ENCODE results near the gene DCST1.

The DCST1 gene

GRCh38 chr1:155010211-155010918 lies 23.3 kb upstream of the DCST1 start:
- H3K4me3 ChIP-seq (replicated peaks; ENCODE audit: low read depth, low read length): no peak overlapping the region
- DNase-seq (ENCODE audit: extremely low read depth, low read depth): no peak
- TF ChIP-seq CTCF (IDR thresholded peaks at IDR 0.05; ENCODE audit: low read depth, low read length, missing control alignments): no peak

DNA sequence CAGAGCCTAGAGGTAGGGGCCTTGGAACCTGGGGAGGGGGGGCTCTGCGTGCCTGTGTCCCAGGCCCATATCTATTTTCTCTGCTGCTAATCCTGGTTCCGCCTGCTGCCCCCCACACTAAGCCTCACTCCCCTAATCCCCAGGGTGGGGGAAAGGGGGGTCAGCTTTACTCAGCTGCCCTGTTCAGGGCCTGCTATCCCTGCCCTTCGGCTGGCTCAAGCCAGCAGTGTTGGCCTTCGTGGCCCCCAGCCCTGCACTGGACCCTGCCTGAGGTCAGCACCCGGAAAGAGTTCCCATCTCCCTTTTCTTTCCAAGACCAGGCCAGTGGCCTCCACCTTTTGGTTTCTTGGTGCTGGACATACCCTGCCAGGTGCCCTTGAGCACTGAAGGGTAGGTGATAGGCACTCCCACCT lies 22.6 kb upstream of the DCST1 start:
- no peak for TF ChIP-seq CTCF (IDR thresholded peaks at IDR 0.05; ENCODE audit: low read depth, low read length, missing control alignments)
- no peak overlapping the region for H3K4me3 ChIP-seq (replicated peaks; ENCODE audit: low read depth, low read length)
- DNase-seq (ENCODE audit: extremely low read depth, low read depth): no peak

DNA sequence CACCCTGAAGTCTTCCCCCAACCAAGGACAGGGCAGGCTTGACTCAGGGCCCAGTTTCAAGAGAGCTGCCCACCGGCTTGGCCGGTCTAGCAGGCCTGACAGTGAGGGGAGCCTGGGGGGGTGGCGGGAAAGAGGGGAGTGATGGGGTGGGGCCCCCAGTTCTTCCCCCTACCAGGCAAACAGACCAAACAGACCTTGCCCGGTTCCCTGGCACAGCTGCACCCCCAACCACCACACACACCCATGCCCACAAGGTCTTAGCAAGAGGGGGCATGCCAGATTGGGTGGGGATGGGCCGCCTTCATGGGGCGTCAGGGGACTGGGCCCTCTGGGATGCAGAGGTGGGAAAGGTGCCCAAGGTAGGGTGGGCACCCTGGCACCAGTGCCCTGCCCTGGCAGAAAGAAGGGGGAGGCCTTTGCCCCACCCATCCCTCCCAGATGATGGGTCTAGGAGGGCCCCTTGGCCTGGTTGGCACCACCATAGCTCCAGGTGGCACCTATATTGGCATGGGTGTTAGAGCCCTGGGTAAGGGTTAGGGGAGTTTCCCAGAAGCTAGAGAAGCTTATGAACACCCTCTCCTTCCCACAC lies 22.1 kb upstream of the DCST1 start:
- DNase-seq (ENCODE audit: extremely low read depth, low read depth): no peak
- H3K4me3 ChIP-seq (replicated peaks; ENCODE audit: low read depth, low read length): no peak overlapping the region
- no peak for TF ChIP-seq CTCF (IDR thresholded peaks at IDR 0.05; ENCODE audit: low read depth, low read length, missing control alignments)

GRCh38 chr1:155012026-155012546 lies 21.5 kb upstream of the DCST1 start:
- DNase-seq (ENCODE audit: extremely low read depth, low read depth): no peak
- no peak overlapping the region for H3K4me3 ChIP-seq (replicated peaks; ENCODE audit: low read depth, low read length)
- TF ChIP-seq CTCF (IDR thresholded peaks at IDR 0.05; ENCODE audit: low read depth, low read length, missing control alignments): no peak

- H3K4me3 ChIP-seq (replicated peaks; ENCODE audit: low read depth, low read length): no peak overlapping the region
- TF ChIP-seq CTCF (IDR thresholded peaks at IDR 0.05; ENCODE audit: low read depth, low read length, missing control alignments): no peak
- no peak for DNase-seq (ENCODE audit: extremely low read depth, low read depth)
Observed at GRCh38 chr1:155012776-155013602, 20.6 kb upstream of the DCST1 start.

DNA sequence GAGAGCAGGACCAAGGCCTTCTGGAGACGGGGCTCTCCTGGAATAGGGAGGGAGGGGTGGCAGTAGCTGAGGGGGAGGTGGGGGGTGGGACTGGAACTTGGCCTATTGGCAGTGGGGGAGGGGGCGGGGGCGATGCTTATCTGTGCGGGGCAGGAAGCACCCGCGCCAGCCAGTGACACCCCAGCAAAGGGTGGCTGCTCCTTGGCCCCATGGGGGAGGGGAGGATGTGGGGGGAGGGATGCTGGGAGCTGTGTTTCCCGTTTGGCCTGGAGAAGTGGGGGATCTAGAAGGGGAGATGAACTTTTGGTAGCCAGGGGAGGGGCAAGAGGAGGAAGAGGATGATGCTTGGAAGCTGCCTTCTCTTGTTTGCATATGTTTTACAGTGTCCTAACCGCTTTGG lies 20.0 kb upstream of the DCST1 start:
- DNase-seq (ENCODE audit: extremely low read depth, low read depth): no peak
- no peak for TF ChIP-seq CTCF (IDR thresholded peaks at IDR 0.05; ENCODE audit: low read depth, low read length, missing control alignments)
- H3K4me3 ChIP-seq (replicated peaks; ENCODE audit: low read depth, low read length): no peak overlapping the region

All from HFF-Myc (cell line).